Measurements from ENCODE around the gene BTBD16.

The BTBD16 gene

DNA sequence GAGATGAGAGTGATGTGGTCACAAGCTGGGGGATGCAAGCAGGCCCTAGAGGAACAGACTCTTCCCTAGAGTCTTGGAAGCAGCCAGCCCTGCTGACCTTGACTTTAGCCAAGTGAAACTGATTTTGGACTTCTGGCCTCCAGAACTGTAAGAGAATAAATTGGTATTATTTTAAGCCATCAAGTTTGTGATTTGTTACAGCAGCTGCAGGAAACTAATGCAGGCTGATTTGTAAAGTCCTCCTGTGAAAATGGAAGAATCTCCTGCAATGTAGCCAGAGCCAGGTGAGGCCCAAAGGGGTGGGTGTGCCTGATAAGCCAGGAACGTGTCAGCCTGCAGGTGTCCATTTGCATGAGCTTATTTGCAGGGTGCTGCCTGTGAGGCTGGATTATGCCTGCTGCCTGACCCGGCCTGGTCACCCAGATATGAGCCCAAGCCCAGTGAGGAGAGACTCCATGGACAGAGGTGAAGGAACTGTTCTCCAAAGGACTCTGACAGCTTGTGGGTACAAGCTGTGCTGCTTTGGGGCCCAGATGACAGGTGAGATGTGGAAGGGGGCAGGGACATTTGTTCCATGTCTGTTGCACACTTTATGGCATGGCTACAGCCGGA is 78.8 kb downstream of the BTBD16 start:
- TF ChIP-seq EZH2phosphoT487 (IDR thresholded peaks at IDR 0.05; ENCODE audit: low read depth): no peak
- TF ChIP-seq, protein P1, sequence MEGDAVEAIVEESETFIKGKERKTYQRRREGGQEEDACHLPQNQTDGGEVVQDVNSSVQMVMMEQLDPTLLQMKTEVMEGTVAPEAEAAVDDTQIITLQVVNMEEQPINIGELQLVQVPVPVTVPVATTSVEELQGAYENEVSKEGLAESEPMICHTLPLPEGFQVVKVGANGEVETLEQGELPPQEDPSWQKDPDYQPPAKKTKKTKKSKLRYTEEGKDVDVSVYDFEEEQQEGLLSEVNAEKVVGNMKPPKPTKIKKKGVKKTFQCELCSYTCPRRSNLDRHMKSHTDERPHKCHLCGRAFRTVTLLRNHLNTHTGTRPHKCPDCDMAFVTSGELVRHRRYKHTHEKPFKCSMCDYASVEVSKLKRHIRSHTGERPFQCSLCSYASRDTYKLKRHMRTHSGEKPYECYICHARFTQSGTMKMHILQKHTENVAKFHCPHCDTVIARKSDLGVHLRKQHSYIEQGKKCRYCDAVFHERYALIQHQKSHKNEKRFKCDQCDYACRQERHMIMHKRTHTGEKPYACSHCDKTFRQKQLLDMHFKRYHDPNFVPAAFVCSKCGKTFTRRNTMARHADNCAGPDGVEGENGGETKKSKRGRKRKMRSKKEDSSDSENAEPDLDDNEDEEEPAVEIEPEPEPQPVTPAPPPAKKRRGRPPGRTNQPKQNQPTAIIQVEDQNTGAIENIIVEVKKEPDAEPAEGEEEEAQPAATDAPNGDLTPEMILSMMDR (IDR thresholded peaks at IDR 0.05; ENCODE audit: low read depth, low read length): no peak
- no peak overlapping the region for H2AFZ ChIP-seq (ENCODE audit: low read depth, low read length)
- no peak overlapping the region for H3K27ac ChIP-seq (ENCODE audit: low read length)
- H3K9me3 ChIP-seq (ENCODE audit: insufficient read depth, low read length): no peaks in the 10 kb centered on the region
- H3K4me3 ChIP-seq (ENCODE audit: low read length): no peak overlapping the region
- H3K79me2 ChIP-seq (ENCODE audit: low read length): no peaks in the 10 kb centered on the region
- peaks cover 30% of the 10 kb centered on the region for H3K4me1 ChIP-seq (ENCODE audit: low read length)
- H3K27me3 ChIP-seq (ENCODE audit: low read depth, low read length): peaks cover 50% of the 10 kb centered on the region
- no peaks in the 10 kb centered on the region for H4K20me1 ChIP-seq (ENCODE audit: insufficient read depth, low read length)
- peaks cover 4% of the 10 kb centered on the region for H3K36me3 ChIP-seq (replicated peaks; ENCODE audit: low read depth, low read length)
- H3K9ac ChIP-seq (ENCODE audit: low read length): no peak overlapping the region
- no peak overlapping the region for H3K4me2 ChIP-seq (ENCODE audit: low read length)

DNA sequence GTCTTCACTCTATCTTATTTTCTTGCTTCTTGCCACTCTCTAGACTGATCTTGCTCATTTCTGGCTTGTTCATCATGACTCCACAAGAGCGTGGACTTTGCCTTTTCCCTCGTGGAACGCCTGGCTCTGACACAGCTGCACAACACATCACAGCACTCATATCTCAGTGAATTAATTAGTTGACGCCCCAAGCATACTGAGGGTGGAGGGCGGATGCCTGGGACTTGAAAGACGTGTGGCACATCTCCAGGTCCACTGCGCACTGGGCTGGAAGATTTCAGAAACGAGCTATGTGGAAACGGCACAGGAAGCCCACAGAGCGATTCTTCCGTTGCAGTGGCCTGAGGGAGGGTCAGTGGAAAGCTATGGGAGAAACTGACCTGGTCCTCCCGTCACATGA is 79.8 kb downstream of the BTBD16 start:
- H3K36me3 ChIP-seq (replicated peaks; ENCODE audit: low read depth, low read length): peaks cover 2% of the 10 kb centered on the region
- no peak overlapping the region for H3K9ac ChIP-seq (ENCODE audit: low read length)
- peaks cover 20% of the 10 kb centered on the region for H3K4me1 ChIP-seq (ENCODE audit: low read length)
- no peaks in the 10 kb centered on the region for H4K20me1 ChIP-seq (ENCODE audit: insufficient read depth, low read length)
- H3K4me2 ChIP-seq (ENCODE audit: low read length): no peak overlapping the region
- no peak overlapping the region for H3K4me3 ChIP-seq (ENCODE audit: low read length)
- no peak overlapping the region for H2AFZ ChIP-seq (ENCODE audit: low read depth, low read length)
- H3K9me3 ChIP-seq (ENCODE audit: insufficient read depth, low read length): no peaks in the 10 kb centered on the region
- H3K27me3 ChIP-seq (ENCODE audit: low read depth, low read length): peaks cover 48% of the 10 kb centered on the region
- no peak for TF ChIP-seq EZH2phosphoT487 (IDR thresholded peaks at IDR 0.05; ENCODE audit: low read depth)
- TF ChIP-seq, protein P1 (IDR thresholded peaks at IDR 0.05; ENCODE audit: low read depth, low read length): no peak
- no peaks in the 10 kb centered on the region for H3K79me2 ChIP-seq (ENCODE audit: low read length)
- no peak overlapping the region for H3K27ac ChIP-seq (ENCODE audit: low read length)

DNA sequence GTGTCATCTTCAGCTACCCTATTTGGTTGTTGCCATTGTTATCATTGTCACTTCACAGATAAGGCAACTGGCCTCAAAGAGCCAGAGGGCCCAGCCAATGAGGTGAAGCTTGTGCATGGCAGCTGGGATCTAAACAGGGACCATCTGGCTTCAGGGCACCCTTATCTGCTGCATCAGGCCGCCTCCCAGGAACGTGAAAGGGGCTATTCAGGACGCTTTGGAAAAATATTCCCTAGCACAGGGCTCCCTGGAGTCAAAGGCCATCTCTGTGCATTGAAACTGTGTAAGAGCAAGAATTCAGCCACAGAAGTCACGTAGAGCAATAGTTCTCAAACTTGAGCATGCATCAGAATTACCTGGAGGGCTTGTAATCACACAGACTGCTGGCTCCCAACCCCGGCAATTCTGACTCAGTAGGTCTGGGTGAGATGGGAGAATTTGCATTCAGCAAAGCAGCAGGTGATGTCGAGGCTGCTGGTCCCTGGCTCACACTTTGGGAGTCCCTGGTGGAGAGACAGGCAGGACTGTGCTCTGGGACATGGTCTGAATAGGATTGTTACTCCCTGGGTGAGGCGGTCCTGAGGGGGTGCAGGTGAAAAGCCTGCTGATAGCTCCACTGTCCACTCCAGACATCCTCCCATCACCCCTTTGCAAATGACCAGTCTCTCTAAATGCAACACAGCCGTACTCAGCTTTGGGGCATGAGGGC is 81.9 kb downstream of the BTBD16 start:
- no peak overlapping the region for H3K4me2 ChIP-seq (ENCODE audit: low read length)
- no peaks in the 10 kb centered on the region for H3K9me3 ChIP-seq (ENCODE audit: insufficient read depth, low read length)
- no peak overlapping the region for H3K9ac ChIP-seq (ENCODE audit: low read length)
- H2AFZ ChIP-seq (ENCODE audit: low read depth, low read length): no peak overlapping the region
- peaks cover 14% of the 10 kb centered on the region for H3K4me1 ChIP-seq (ENCODE audit: low read length)
- peaks cover 34% of the 10 kb centered on the region for H3K27me3 ChIP-seq (ENCODE audit: low read depth, low read length)
- H3K4me3 ChIP-seq (ENCODE audit: low read length): no peak overlapping the region
- TF ChIP-seq EZH2phosphoT487 (IDR thresholded peaks at IDR 0.05; ENCODE audit: low read depth): no peak
- TF ChIP-seq, protein P1 (IDR thresholded peaks at IDR 0.05; ENCODE audit: low read depth, low read length): no peak
- no peaks in the 10 kb centered on the region for H4K20me1 ChIP-seq (ENCODE audit: insufficient read depth, low read length)
- H3K36me3 ChIP-seq (replicated peaks; ENCODE audit: low read depth, low read length): no peaks in the 10 kb centered on the region
- H3K27ac ChIP-seq (ENCODE audit: low read length): no peak overlapping the region
- no peaks in the 10 kb centered on the region for H3K79me2 ChIP-seq (ENCODE audit: low read length)

DNA sequence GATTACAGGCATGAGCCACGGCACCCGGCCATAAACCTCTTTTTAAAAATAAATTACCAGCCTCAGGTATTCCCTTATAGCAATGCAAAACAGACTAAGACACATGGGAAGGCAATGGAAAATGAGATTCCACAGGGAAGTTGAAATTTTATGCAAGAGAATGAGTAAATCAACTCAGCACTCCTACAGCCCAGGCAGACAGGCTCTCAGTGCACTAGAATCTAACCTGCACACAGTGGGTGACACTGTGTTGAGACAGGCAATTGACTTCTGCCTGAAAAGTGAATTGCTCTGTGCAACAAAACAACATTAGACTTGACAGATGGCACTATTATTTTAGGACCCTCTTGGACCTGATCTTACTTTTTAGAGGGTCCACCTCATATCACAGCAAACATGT is 83.3 kb downstream of the BTBD16 start:
- Histone ChIP-seq H4K20me1 (ENCODE audit: insufficient read depth, low read length) (no peaks in the 10 kb centered on the region), H3K4me3 (ENCODE audit: low read length) (no peak overlapping the region), H3K4me2 (ENCODE audit: low read length) (no peak overlapping the region), H3K79me2 (ENCODE audit: low read length) (no peaks in the 10 kb centered on the region), H3K27ac (ENCODE audit: low read length) (no peak overlapping the region), H3K27me3 (ENCODE audit: low read depth, low read length) (peaks cover 37% of the 10 kb centered on the region), H3K9ac (ENCODE audit: low read length) (no peak overlapping the region), H3K4me1 (ENCODE audit: low read length) (peaks cover under 1% of the 10 kb centered on the region), H2AFZ (ENCODE audit: low read depth, low read length) (no peak overlapping the region), H3K36me3 (replicated peaks; ENCODE audit: low read depth, low read length) (no peaks in the 10 kb centered on the region), H3K9me3 (ENCODE audit: insufficient read depth, low read length) (no peaks in the 10 kb centered on the region)
- TF ChIP-seq, protein P1 (IDR thresholded peaks at IDR 0.05; ENCODE audit: low read depth, low read length): no peak
- no peak for TF ChIP-seq EZH2phosphoT487 (IDR thresholded peaks at IDR 0.05; ENCODE audit: low read depth)

Data from OCI-LY3 (cell line).